Measurements from ENCODE around the gene ANP32A. TPM values are rescaled to one million over a fixed set of nuclear protein-coding genes. Genes with fewer than 3 reads are reported as not detected.

ANP32A gene
- total and polyA plus RNA-seq, 9 of the 15 experiments (the other 6 are each of a cell fraction or from before 2014, with no cell fraction given): 13.2 to 656 (median 210) TPM

GRCh38 chr15:68820295-68821189, at the start of gene ANP32A (continued):
- no peak for TF ChIP-seq ZNF444 (CRISPR knock-in tag; IDR thresholded peaks at IDR 0.05)

- Histone ChIP-seq H3K36me3 (ENCODE audit: control insufficient read depth, insufficient read depth, low read length) (no peaks in the 10 kb centered on the region), H3K9ac (ENCODE audit: insufficient read depth in 1 of 2, low read depth in 2 of 2, low read length in 2 of 2) (no peak overlapping the region), H3K9me1 (ENCODE audit: control insufficient read depth, insufficient read depth, low read length) (no peaks in the 10 kb centered on the region), H2AFZ (ENCODE audit: low read depth, low read length) (no peak overlapping the region), H3K27ac (ENCODE audit: extremely low read depth, low read depth, low read length) (no peak overlapping the region), H3K27me3 (ENCODE audit: control insufficient read depth in 2 of 2, insufficient read depth in 2 of 2, low read length in 2 of 2) (peaks cover 15 to 18% of the 10 kb centered on the region in 2 experiments; a peak in 4 of 5 replicates), H3K4me2 (ENCODE audit: insufficient read depth, low read length) (no peak overlapping the region), H3K79me2 (ENCODE audit: control insufficient read depth, insufficient read depth, low read length) (no peaks in the 10 kb centered on the region), H3K4me1 (replicated peaks in 1 of 2; ENCODE audit: control insufficient read depth in 2 of 2, insufficient read depth in 2 of 2, low read length in 2 of 2) (no peaks in the 10 kb centered on the region), H3K4me3 (no peak overlapping the region), H4K20me1 (replicated peaks; ENCODE audit: control insufficient read depth, insufficient read depth, low read length) (no peaks in the 10 kb centered on the region), H3K9me3 (replicated peaks; ENCODE audit: control insufficient read depth, insufficient read depth, low read depth, low read length) (no peaks in the 10 kb centered on the region)
- ATAC-seq (no peak), DNase-seq (ENCODE audit: extremely low read depth in 1 of 4, low spot score in 3 of 4) (no peak), FAIRE-seq (no peak)
- ChIA-PET CTCF (ENCODE audit: low intra/inter-chr PET ratio) (no interaction called here), POLR2A (interaction anchor here (0.6 kb wide), 1 partner anchor 292 kb away, joined by 5 read pairs; no protein-coding TSS in a partner anchor)
- intact Hi-C loops (cut with micrococcal nuclease): no loop called here
- 0% methylated on average over 2 of the region's 2 CpGs for WGBS (ENCODE audit: insufficient coverage, low coverage, missing lambda C conversion rate)
- in situ Hi-C loops (cut with MboI): no loop called here
- BruUV-seq (replicated peaks): no TSS peak
- no peak for TF ChIP-seq MIER1 (IDR thresholded peaks at IDR 0.05; ENCODE audit: low read depth)
- no peak for TF ChIP-seq STAT6 (CRISPR knock-in tag; IDR thresholded peaks at IDR 0.05)
- TF ChIP-seq HINFP (tag; conservative IDR thresholded peaks at IDR 0.05; ENCODE audit: low read depth): no peak
- no peak for TF ChIP-seq MBD1 (CRISPR knock-in tag; IDR thresholded peaks at IDR 0.05)
- TF ChIP-seq BACH1 (tag; IDR thresholded peaks at IDR 0.05): no peak
- TF ChIP-seq ZNF512 (tag; IDR thresholded peaks at IDR 0.05): no peak
- TF ChIP-seq ZBTB49 (CRISPR knock-in tag; IDR thresholded peaks at IDR 0.05; ENCODE audit: borderline replicate concordance): no peak
These were observed 47.6 kb upstream of the ANP32A start for GRCh38 chr15:68868296-68868695.

Measured in K562 (cell line).